Uterus (tissue), 2 donors: ENCODE results near the gene PDPN.

Experiments used
- CTCF ChIP-seq, 4 experiments: fragments of 200-600 bp in 2 of 4; fragments of 450-650 bp in 2 of 4; sonication (generic) in 2 of 4; IDR thresholded peaks; one replicate each; pipeline ENCODE4 v1.5.1; 2016 to 2019; ENCODE audit warnings: antibody characterized with exemption in 4 of 4, mild to moderate bottlenecking in 2 of 4, moderate library complexity in 1 of 4
- POLR2A ChIP-seq, 2 donors: fragments of 450-650 bp; IDR thresholded peaks; one replicate each; pipeline ENCODE4 v1.6.1; 2016; ENCODE audit warnings: antibody characterized with exemption in 2 of 2, mild to moderate bottlenecking in 1 of 2, moderate library complexity in 1 of 2

DNA sequence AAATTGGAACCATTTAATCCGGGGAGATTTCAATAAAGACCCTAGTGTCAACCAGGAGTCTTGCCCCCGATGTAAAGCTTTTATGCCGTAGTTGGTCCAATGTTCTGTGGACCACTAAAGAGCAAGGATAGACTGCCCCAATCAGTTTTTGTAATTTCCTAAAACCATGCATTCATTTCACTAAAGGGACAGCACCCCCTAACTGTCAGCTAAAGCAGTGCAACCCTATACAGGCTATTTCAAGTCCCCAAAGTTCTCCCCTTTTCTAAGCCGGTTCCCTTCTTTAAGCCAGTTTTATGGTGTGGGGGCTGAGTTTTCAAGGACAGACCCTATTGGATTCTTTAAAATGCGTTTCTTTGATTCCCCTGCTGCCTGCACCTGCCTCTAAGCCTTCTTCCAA lies 12.7 kb upstream of the PDPN start:
- TF ChIP-seq POLR2A (IDR thresholded peaks at IDR 0.05) = no peak
- TF ChIP-seq CTCF (IDR thresholded peaks at IDR 0.05) = no peak
